Measurements from ENCODE around the gene TPSAB1.

TPSAB1 gene

DNA sequence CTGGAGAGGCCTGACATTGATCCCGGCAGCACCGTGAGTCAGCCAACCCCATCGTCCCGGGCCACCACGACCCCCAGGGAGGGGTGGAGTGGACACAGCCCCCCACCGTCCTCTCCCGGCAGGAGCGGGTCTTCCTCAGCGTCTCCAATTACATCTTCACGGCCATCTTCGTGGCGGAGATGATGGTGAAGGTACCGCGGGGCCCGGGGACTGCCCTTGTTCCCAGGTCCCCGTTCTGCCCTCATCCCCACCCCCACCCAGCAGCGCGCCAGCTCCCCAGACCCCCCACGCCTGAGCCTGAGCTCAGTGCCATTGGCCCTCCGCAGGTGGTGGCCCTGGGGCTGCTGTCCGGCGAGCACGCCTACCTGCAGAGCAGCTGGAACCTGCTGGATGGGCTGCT is 30.0 kb upstream of the TPSAB1 start:
- DNase-seq (ENCODE audit: low read depth, low spot score) = no peak

DNA sequence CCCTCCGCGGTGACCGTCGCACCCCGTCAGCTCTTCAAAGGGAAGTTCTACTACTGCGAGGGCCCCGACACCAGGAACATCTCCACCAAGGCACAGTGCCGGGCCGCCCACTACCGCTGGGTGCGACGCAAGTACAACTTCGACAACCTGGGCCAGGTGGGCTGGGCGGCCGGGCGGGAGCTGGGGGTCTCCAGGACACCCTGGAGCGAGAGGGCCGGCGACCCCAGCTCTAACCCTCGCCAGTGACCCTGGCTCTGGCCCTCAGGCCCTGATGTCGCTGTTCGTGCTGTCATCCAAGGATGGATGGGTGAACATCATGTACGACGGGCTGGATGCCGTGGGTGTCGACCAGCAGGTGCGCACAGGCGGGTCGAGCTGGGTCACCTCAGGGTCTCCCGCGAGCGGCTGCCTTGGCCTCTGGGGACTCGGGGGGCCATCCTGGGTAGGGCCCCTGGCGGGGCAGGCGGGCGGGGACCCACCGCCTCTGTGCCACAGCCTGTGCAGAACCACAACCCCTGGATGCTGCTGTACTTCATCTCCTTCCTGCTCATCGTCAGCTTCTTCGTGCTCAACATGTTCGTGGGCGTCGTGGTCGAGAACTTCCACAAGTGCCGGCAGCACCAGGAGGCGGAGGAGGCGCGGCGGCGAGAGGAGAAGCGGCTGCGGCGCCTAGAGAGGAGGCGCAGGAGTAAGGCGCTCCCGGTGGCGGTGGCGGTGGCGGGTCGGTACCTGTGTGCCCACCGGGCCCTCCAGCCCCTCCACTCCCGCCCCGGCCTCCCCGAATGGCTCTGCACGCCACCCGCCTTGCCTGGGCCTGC is 28.8 kb upstream of the TPSAB1 start:
- no peak for DNase-seq (ENCODE audit: low read depth, low spot score)

DNA sequence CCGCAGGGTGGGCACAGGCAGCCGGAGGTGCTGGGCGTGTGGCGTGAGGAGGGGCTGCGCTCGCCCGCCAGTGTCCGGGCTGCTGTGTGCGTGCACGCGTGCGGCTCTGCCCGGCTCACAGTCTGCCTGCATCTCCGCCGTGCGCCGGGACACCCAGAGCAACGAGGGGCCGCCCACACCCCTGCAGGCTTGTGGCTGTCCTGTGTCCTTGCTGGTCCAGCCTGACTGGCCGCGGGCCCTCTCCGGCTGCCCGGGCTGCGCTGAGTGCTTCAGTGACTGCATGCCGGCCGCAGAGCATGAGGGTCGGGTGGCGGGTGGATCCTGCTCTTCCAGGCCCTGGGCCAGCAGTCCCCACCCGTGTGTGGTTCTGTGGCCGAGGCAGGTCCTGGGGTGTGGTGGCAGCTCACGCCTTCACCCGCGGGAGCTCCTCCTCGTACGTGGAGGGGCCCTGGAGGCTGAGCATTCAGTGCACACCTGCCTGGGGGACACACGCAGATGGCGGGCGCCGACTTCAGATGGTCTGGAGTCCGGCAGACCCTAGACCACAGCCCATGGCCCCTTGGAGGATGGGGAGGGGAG is 27.8 kb upstream of the TPSAB1 start:
- DNase-seq (ENCODE audit: low read depth, low spot score) = no peak

DNA sequence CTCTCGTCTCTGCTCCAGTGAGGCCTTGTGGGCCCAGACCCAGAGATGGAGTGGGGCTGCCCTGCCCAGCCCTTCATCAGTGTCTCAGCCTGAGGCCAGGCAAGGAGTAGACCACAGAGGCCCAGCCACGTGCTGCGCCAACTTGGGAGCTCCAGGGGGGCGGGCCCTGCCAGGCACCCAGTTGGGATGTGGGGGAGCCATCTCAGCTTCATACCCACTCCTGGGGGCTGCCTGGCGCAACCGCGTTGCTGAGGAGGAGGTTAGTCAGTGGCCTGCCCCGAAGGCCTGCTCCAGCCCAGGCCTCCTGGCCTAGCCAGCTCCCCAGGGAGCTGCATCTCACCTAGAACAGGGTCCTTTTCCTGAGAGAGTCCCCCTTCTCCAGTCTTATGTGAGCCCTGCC is 27.3 kb upstream of the TPSAB1 start:
- no peak for DNase-seq (ENCODE audit: low read depth, low spot score)

DNA sequence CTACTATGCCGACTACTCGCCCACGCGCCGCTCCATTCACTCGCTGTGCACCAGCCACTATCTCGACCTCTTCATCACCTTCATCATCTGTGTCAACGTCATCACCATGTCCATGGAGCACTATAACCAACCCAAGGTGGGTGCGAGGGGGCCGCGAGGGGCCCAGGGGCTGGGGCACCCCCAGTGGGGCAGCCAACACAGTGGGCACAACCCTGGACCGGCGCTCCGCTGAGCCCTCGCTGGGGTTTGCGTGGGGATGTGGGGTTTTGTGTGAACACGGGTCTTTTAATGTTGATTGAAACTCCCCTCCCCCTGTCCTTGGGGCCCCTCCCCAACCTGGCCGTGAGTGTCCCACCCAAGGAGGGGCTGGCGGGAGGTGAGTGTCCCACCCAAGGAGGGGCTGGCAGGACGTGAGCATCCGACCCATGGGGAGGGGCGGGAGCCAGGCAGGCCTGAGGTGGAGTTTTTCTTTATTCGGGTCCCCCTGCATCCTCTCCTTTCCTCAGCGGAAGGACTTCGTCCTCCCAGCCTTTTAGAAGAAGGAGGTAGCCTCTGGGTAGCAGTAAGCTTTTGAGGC is 26.6 kb upstream of the TPSAB1 start:
- DNase-seq (ENCODE audit: low read depth, low spot score) = no peak

DNA sequence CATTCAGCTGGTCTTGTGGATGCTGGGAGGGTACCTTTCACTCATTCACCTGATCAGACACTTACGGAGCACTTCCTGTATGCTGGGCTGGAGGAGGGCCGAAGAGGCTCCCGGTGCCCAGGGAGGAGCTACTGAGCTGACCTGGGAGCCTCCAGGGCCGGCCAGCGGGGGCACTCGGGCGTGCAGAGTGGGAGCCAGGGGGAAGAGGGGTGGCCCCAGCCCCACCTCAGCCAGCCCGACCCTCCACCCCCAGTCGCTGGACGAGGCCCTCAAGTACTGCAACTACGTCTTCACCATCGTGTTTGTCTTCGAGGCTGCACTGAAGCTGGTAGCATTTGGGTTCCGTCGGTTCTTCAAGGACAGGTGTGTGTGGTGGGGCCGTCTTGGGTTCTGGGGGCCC is 25.8 kb upstream of the TPSAB1 start:
- no peak for DNase-seq (ENCODE audit: low read depth, low spot score)

DNA sequence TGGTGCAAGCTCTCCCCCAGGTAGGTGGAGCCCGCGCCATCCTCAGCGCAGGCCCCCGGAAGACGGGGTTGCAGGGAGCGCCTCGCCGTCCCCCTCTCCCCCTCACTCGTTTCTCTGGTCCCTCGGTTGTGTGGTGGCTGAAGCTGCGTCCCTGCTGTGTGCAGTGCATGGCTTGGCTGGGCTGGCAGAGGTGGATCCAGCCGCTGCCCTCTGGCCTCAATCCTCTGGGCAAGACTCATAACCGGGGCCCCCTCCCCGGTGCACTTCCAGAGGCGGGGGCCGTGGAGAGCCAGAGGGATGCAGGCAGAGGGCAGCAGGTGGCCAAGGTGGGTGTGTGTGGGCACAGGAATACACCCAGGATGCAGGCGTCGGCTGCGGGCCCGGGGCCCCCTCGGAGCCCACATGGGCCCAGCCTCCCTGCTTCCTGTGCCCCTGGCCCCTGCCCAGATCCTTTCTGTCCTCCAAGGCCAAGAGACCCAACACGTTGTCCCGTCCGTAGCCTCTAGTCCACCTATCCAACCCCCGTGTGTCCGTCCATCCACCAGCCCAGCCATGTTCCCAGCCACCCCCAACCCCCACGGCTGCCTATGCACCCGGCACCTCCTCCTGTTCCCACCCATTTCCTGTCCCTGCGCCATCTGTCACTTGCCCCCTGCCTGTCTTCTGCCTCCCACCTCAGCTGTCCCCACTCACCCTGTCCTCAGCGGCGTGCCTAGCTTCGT is 24.8 kb upstream of the TPSAB1 start:
- no peak for DNase-seq (ENCODE audit: low read depth, low spot score)

DNA sequence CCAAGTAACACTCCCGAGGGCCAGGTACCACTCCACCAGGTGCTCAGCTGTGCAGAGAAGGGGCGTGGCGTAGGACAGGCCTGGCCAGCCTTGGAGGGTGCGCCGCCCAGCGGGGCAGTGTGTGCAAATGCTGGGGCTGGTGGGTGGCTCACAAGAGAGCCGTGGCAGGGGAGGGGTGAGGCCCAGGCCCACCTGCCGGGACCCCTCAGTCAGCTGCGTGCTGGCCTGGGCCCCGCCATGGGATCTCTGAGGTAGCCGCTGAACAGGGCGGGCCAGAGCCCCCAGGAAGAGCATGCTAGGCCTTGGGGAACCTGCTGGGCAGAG is 24.2 kb upstream of the TPSAB1 start:
- DNase-seq (ENCODE audit: low read depth, low spot score) = no peak

DNA sequence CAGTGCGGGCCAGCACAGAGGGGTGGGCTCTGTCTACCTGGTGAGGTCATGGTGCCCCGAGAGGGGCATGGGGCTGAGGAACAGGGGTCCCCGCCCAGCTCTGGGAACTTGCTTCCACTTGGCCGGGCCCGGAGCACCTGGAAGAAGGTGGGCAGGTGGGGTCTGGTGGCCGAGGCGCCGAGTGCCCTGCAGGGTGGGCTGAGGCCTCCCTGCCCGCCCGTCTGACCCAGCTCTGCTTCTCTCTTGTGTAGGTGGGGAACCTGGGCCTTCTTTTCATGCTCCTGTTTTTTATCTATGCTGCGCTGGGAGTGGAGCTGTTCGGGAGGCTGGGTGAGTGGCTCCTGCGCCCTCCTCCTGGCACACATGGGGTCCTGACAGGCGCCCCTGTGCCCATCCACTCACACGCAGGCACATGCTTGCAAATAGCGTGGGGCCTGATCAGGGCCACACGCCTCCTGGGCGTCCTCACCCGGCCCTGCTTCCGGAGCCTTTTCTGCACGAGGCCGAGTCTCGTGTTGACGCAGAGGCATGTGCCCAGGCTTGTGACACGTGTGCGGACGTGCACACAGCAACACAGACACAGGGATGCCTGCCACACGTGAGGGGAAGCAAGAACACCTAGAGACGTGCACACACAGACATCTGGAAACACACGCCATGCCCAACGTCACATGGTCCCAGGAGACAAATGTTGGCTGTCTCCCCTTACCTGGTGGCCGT is 23.7 kb upstream of the TPSAB1 start:
- DNase-seq (ENCODE audit: low read depth, low spot score) = no peak

DNA sequence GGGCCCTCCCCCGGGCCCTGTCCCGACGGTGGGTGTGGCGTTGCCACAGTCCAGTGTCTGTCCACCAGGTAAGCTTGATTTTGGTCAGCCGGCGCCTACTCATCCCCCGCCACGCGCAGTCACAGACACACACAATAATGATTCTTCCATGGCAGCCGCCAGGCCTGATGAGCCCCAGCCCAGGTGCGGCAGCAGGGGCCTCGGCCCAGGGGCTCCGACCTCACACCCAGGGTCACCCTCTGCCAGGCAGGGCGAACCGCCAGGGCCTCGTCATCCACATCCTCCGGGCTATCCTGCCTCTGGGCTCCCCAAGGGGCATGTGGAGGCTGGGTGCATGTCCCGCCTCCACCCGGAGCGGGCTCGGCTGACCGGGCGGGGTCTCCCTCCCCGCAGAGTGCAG is 23.0 kb upstream of the TPSAB1 start:
- no peak for DNase-seq (ENCODE audit: low read depth, low spot score)

DNA sequence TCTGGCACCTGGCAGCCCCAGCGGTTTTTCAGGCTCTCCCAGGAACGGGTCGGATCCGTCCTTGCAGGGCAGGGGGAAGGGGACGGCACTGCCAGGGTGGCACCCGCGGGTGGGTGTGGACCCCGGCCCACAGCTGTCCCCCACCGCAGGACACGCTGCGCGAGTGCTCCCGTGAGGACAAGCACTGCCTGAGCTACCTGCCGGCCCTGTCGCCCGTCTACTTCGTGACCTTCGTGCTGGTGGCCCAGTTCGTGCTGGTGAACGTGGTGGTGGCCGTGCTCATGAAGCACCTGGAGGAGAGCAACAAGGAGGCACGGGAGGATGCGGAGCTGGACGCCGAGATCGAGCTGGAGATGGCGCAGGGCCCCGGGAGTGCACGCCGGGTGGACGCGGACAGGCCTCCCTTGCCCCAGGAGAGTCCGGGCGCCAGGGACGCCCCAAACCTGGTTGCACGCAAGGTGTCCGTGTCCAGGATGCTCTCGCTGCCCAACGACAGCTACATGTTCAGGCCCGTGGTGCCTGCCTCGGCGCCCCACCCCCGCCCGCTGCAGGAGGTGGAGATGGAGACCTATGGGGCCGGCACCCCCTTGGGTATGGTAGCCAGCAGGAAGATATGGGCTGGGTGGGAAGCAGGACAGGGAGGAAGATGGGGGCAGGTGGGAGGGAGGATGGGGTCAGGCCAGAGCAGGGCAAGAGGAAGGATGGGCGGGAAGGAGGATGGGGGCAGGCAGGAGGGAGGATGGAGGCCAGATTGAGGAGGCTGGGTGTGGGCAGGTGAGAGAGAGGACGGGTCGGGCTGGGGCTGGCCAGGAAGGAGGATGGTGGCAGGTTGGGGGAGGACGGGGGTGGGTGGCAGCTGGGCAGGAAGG is 22.2 kb upstream of the TPSAB1 start:
- no peak for DNase-seq (ENCODE audit: low read depth, low spot score)

DNA sequence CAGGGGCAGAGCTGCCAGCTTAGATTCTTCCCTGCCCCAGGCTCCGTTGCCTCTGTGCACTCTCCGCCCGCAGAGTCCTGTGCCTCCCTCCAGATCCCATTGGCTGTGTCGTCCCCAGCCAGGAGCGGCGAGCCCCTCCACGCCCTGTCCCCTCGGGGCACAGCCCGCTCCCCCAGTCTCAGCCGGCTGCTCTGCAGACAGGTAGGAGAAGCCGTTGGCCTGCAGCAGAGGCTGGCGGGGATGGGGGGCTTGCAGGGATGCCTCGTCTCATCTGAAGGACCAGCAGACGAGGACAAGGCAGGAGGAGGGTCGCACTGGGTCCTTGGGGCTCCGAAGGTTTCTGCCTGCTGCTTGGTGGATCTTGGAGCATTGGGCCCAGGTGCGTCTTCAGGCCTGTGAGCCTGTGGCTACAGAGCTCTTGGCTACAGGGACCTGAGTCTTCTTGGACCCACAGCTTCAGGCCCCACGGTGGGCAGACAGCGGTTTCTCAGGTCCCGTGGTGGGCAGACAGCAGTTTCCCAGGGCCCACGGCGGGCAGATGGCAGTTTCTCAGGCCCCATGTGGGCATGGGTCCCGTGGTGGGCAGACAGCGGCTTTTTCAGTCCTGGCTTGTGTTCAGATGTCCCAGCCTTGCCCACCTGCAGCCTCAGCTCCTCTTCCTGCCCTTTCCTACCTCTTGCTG is 21.4 kb upstream of the TPSAB1 start:
- no peak for DNase-seq (ENCODE audit: low read depth, low spot score)

DNA sequence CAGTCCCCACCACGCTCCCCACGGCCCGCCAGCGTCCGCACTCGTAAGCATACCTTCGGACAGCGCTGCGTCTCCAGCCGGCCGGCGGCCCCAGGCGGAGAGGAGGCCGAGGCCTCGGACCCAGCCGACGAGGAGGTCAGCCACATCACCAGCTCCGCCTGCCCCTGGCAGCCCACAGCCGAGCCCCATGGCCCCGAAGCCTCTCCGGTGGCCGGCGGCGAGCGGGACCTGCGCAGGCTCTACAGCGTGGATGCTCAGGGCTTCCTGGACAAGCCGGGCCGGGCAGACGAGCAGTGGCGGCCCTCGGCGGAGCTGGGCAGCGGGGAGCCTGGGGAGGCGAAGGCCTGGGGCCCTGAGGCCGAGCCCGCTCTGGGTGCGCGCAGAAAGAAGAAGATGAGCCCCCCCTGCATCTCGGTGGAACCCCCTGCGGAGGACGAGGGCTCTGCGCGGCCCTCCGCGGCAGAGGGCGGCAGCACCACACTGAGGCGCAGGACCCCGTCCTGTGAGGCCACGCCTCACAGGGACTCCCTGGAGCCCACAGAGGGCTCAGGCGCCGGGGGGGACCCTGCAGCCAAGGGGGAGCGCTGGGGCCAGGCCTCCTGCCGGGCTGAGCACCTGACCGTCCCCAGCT is 20.3 kb upstream of the TPSAB1 start:
- DNase-seq (ENCODE audit: low read depth, low spot score) = no peak

DNA sequence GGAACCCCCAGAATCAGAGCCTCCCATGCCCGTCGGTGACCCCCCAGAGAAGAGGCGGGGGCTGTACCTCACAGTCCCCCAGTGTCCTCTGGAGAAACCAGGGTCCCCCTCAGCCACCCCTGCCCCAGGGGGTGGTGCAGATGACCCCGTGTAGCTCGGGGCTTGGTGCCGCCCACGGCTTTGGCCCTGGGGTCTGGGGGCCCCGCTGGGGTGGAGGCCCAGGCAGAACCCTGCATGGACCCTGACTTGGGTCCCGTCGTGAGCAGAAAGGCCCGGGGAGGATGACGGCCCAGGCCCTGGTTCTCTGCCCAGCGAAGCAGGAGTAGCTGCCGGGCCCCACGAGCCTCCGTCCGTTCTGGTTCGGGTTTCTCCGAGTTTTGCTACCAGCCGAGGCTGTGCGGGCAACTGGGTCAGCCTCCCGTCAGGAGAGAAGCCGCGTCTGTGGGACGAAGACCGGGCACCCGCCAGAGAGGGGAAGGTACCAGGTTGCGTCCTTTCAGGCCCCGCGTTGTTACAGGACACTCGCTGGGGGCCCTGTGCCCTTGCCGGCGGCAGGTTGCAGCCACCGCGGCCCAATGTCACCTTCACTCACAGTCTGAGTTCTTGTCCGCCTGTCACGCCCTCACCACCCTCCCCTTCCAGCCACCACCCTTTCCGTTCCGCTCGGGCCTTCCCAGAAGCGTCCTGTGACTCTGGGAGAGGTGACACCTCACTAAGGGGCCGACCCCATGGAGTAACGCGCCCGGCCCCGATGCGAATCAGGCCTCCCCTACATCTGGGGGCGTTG is 19.5 kb upstream of the TPSAB1 start:
- DNase-seq (ENCODE audit: low read depth, low spot score) = no peak

DNA sequence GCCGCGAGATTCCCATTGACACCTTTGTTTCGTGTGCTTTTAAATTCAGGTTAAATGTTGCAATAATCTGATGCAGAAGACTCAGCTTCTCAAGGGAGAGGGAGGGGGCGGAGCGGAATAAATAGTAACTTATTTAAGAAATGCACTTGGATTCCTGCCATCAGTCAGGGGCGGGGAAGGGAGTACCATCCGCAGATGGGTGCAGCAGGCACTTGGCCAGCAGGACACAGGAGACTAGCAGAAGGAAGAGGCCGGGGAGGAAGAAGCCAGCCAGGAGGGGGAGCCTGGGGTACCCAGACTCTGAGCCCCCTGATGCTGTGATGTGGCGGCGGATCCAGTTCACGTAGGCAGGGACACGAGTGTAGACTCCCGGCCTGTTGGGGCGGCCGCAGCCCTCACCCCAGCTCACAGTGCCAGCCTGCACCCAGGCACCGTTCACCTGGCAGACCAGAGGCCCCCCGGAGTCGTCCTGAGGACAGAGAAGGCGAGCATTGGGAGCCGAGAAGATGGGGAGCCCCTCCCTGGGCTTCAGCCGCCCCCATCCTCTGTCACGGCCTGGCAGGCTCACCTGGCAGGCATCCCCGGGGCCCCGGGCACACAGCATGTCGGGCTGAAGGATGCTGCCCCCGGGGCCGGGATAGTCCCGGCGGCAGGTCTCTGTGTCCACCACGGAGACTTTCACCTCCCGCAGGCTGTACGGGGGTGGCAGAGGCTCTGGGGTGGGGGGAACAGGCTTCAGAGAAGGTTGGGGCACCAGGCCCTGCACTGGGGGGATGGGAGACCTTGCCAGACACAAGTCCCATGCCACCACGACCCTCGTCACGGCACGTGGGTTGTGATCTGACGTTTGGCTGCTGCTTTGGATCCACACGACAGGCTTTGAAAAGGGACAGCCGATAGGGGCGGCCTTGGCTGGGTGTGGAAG is 18.6 kb upstream of the TPSAB1 start:
- no peak for DNase-seq (ENCODE audit: low read depth, low spot score)

DNA sequence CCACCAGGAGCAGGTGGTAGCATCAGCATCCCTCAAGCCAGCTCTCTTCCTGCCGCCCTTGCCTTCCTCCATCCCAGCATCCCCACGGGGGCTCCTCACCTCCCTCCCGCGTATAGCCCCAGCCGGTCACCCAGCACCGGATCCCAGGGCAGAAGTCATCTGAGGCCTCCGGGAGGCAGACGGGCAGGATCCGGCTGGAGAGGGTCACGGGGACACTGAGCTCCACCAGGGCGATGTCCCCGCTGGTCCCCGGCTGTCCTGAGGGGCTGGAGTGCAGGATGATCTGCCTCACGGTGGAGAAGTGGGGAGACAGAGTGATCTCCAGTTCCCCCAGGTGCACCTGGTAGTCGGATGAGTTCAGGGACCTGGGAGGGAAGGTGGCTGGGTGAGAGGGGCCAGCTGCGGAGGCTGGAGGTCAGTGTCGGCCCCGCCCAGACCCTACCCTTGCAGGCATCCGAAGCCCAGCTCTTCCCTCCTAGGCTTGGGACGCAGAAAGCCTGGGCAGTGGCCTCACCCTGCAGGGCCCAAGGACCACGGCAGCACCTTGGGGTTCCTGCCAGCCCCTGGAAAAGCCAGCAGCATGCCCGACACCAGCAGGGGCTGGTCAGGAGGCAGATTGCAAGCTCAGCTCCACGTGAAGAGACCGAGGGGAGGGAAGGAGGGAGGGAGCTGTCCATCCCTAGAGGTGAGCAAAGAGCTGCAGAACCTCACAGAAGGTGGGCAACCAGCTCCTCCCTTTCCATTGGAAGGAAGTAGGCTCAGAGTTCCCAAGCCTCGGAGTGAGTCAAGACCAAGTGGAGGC is 17.8 kb upstream of the TPSAB1 start:
- no peak for DNase-seq (ENCODE audit: low read depth, low spot score)

All from activated CD4-positive, CD25-positive, alpha-beta regulatory T cell treated with anti-CD3 and anti-CD28 coated beads, Interleukin-2, amount 50 U/mL, for 16 hours (primary cell).